DMS53 treated with DMSO at 0.1 percent for 48 hours (cell line): Measurements from ENCODE around the gene MAGI1.

ENCODE experiments used
- DNase-seq: peaks from one replicate; lab custom pipeline; 2025; ENCODE audit not compliant: unreplicated experiment; lab: John Stamatoyannopoulos, UW

The MAGI1 gene

GRCh38 chr3:65777050-65777449 lies 261.7 kb downstream of the MAGI1 start:
- DNase-seq = no peak

GRCh38 chr3:65776494-65776893 lies 262.2 kb downstream of the MAGI1 start:
- no peak for DNase-seq

- DNase-seq = no peak
These were observed 262.6 kb downstream of the MAGI1 start for GRCh38 chr3:65776081-65776480.

GRCh38 chr3:65772758-65773157 lies 266.0 kb downstream of the MAGI1 start:
- DNase-seq = no peak

GRCh38 chr3:65767551-65767950 lies 271.2 kb downstream of the MAGI1 start:
- no peak for DNase-seq

GRCh38 chr3:65762235-65762580 lies 276.5 kb downstream of the MAGI1 start:
- no peak for DNase-seq

- DNase-seq = no peak
These were observed 277.1 kb downstream of the MAGI1 start for GRCh38 chr3:65761446-65762234.

- no peak for DNase-seq
These were observed 279.7 kb downstream of the MAGI1 start for GRCh38 chr3:65758876-65759598.

- no peak for DNase-seq
These were observed 280.3 kb downstream of the MAGI1 start for GRCh38 chr3:65758438-65758837.

- DNase-seq = no peak
These were observed 286.1 kb downstream of the MAGI1 start for GRCh38 chr3:65752636-65753035.

- DNase-seq = peak; percentile 3
These were observed 287.5 kb downstream of the MAGI1 start for GRCh38 chr3:65751123-65751700.

- DNase-seq = no peak
These were observed 289.7 kb downstream of the MAGI1 start for GRCh38 chr3:65749066-65749465.

GRCh38 chr3:65748326-65748725 lies 290.4 kb downstream of the MAGI1 start:
- no peak for DNase-seq

GRCh38 chr3:65746848-65747247 lies 291.9 kb downstream of the MAGI1 start:
- no peak for DNase-seq

GRCh38 chr3:65745306-65745705 lies 293.4 kb downstream of the MAGI1 start:
- DNase-seq = no peak

- no peak for DNase-seq
These were observed 295.8 kb downstream of the MAGI1 start for GRCh38 chr3:65742914-65743313.

GRCh38 chr3:65741540-65741939 lies 297.2 kb downstream of the MAGI1 start:
- no peak for DNase-seq

- no peak for DNase-seq
These were observed 298.7 kb downstream of the MAGI1 start for GRCh38 chr3:65739901-65740541.

GRCh38 chr3:65734792-65735191 lies 303.9 kb downstream of the MAGI1 start:
- DNase-seq = no peak

GRCh38 chr3:65734382-65734781 lies 304.3 kb downstream of the MAGI1 start:
- DNase-seq = no peak

GRCh38 chr3:65733459-65733858 lies 305.3 kb downstream of the MAGI1 start:
- no peak for DNase-seq
